Measurements from ENCODE around the gene SLC17A2. TPM values are rescaled to one million over a fixed set of nuclear protein-coding genes. Genes with fewer than 3 reads are reported as not detected.
"Not testable (repeated sequence)": the region's sequence is repeated elsewhere in the genome, so short reads cannot be mapped to it uniquely, and the experiment has no call there.

Gene SLC17A2
- total RNA-seq, 1 donor from 2014 or later: not detected

DNA sequence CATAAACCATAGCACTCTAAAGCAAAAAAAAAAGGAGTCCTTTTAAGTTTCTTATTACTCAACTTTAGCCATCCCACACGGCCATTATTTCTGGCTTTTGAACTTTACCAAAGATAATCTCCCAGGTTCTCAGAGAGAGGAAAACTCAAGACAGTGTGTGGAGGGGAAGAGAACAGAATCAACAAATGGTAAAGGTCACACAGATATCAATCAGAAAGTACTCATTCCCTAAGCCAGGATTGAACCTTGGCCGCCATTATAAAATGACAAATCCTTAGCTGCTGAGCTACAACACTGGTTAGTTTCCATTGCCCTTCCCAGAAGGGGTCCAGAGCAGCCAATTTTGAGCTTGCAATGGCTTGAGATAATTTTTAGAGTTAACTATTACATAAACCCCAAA, 22.0 kb upstream of the SLC17A2 start:
- H3K27ac ChIP-seq (ENCODE audit: low read depth, low read length): no peak overlapping the region
- H3K9me3 ChIP-seq (ENCODE audit: control insufficient read depth in 3 of 3, low read length in 3 of 3): no peaks in the 10 kb centered on the region
- H3K4me1 ChIP-seq (ENCODE audit: control insufficient read depth in 3 of 3, insufficient read depth in 3 of 3, low read length in 3 of 3): no peaks in the 10 kb centered on the region
- H3K9ac ChIP-seq (ENCODE audit: low read depth in 1 of 3, low read length in 3 of 3): no peak overlapping the region
- no peaks in the 10 kb centered on the region for H3K36me3 ChIP-seq (ENCODE audit: control insufficient read depth in 3 of 3, insufficient read depth in 3 of 3, low read length in 3 of 3)
- H3K27me3 ChIP-seq (ENCODE audit: control insufficient read depth in 3 of 3, insufficient read depth in 3 of 3, low read length in 3 of 3): no peaks in the 10 kb centered on the region
- H3K4me3 ChIP-seq (ENCODE audit: low read length in 3 of 3): no peak overlapping the region

DNA sequence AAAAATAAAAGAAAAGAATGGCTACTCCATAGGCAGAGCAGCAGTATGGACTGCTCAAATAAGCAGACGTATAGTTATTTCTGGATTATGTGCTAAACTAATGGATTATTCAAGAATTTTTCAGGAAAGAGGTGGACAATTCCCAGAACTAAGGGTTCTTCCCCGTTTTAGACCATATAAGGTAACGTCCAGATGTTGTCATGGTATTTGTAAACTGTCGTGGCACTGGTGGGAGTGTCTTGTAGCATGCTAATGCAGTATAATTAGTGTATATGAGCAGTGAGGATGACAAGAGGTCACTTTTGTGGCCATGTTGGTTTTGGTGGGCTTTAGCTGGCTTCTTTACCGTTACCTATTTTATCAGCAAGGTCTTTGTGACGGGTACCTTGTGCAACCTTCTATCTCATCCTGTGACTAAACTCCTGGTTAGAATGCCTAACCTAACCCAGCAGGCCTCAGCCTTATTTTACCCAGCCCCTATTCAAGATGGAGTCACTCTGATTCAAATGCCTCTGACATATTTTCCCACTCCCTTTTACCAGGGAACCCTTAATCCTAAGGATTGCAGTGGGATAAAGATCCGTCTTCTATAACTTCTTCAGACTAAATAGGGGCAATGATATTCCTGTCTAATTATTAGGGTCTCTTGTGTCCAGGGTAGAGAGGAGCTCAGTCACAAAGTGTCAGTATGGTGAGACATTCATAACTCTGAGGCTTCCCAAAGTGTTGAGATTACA, 21.0 kb upstream of the SLC17A2 start:
- no peak overlapping the region for H3K9ac ChIP-seq (ENCODE audit: low read depth in 1 of 3, low read length in 3 of 3)
- no peak overlapping the region for H3K4me3 ChIP-seq (ENCODE audit: low read length in 3 of 3)

DNA sequence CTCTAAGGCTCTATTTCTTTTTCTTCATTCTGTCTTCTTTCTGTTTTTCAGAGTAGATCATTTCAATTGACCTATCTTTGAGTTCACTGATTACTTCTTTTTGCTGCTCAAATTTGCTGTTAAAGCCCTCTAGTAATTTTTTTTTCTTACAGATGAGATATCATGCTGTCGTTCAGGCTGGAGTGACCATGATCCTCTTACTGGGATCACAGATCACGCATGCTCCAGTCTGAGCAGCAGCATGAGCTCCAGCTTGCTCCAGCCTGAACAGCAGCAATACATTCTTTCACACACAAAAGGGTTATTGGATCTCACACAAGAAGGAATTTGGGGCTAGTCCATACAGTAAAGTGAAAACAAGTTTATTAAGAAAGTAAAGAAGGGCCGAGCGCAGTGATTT, 19.8 kb upstream of the SLC17A2 start:
- Histone ChIP-seq H3K27ac (ENCODE audit: low read depth, low read length) (no peak overlapping the region), H3K9me3 (ENCODE audit: control insufficient read depth in 3 of 3, low read length in 3 of 3) (no peaks in the 10 kb centered on the region), H3K4me3 (ENCODE audit: low read length in 3 of 3) (no peak overlapping the region), H3K4me1 (ENCODE audit: control insufficient read depth in 3 of 3, insufficient read depth in 3 of 3, low read length in 3 of 3) (no peaks in the 10 kb centered on the region), H3K36me3 (ENCODE audit: control insufficient read depth in 3 of 3, insufficient read depth in 3 of 3, low read length in 3 of 3) (no peaks in the 10 kb centered on the region), H3K9ac (ENCODE audit: low read depth in 1 of 3, low read length in 3 of 3) (no peak overlapping the region), H3K27me3 (ENCODE audit: control insufficient read depth in 3 of 3, insufficient read depth in 3 of 3, low read length in 3 of 3) (no peaks in the 10 kb centered on the region)

More for the DNA sequence above, 21.0 kb upstream of the SLC17A2 start:
- H3K36me3 ChIP-seq (ENCODE audit: control insufficient read depth in 3 of 3, insufficient read depth in 3 of 3, low read length in 3 of 3): no peaks in the 10 kb centered on the region
- no peaks in the 10 kb centered on the region for H3K4me1 ChIP-seq (ENCODE audit: control insufficient read depth in 3 of 3, insufficient read depth in 3 of 3, low read length in 3 of 3)
- H3K27ac ChIP-seq (ENCODE audit: low read depth, low read length): no peak overlapping the region
- no peaks in the 10 kb centered on the region for H3K9me3 ChIP-seq (ENCODE audit: control insufficient read depth in 3 of 3, low read length in 3 of 3)
- no peaks in the 10 kb centered on the region for H3K27me3 ChIP-seq (ENCODE audit: control insufficient read depth in 3 of 3, insufficient read depth in 3 of 3, low read length in 3 of 3)

DNA sequence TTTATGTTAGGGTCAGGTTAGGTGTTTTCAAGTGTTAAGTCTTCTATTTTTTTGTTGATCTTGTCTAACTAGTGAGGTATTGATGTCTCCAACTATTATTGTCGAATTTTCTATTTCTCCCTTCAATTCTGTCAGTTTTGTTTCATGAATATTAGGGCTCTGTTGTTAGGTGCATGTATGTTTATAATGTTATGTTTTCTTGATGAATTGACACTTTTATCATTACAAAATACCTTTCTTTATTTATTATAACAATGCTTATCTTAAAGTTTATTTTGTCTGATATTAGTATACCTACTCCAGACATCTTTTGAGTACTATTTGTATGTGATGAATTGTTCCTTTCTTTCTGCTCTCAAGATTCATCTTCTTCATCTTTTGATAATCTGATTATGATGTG, 19.2 kb upstream of the SLC17A2 start:
- no peaks in the 10 kb centered on the region for H3K9me3 ChIP-seq (ENCODE audit: control insufficient read depth in 3 of 3, low read length in 3 of 3)
- no peaks in the 10 kb centered on the region for H3K36me3 ChIP-seq (ENCODE audit: control insufficient read depth in 3 of 3, insufficient read depth in 3 of 3, low read length in 3 of 3)
- H3K4me1 ChIP-seq (ENCODE audit: control insufficient read depth in 3 of 3, insufficient read depth in 3 of 3, low read length in 3 of 3): no peaks in the 10 kb centered on the region
- no peaks in the 10 kb centered on the region for H3K27me3 ChIP-seq (ENCODE audit: control insufficient read depth in 3 of 3, insufficient read depth in 3 of 3, low read length in 3 of 3)
- no peak overlapping the region for H3K9ac ChIP-seq (ENCODE audit: low read depth in 1 of 3, low read length in 3 of 3)
- no peak overlapping the region for H3K27ac ChIP-seq (ENCODE audit: low read depth, low read length)
- no peak overlapping the region for H3K4me3 ChIP-seq (ENCODE audit: low read length in 3 of 3)

DNA sequence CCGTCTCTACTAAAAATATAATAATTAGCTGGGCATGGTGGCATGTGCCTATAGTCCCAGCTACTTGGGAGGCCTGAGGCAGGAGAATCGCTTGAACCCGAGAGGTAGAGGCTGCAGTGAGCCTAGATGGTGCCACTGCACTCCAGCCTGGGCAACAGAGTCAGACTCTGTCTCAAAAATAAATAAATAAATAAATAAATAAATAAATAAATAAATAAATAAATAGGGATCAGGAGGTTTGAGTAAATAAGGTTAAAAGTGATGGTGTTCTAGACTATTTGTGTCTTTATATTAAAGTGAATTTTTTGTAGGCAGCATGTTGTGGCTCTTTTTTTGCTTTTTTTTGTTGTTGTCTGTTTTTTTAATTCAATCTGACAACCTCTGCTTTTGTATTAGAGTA, 17.0 kb upstream of the SLC17A2 start:
- H3K36me3 ChIP-seq (ENCODE audit: control insufficient read depth in 3 of 3, insufficient read depth in 3 of 3, low read length in 3 of 3); H3K27ac ChIP-seq (ENCODE audit: low read depth, low read length); H3K9ac ChIP-seq (ENCODE audit: low read depth in 1 of 3, low read length in 3 of 3); H3K4me3 ChIP-seq (ENCODE audit: low read length in 3 of 3); H3K9me3 ChIP-seq (ENCODE audit: control insufficient read depth in 3 of 3, low read length in 3 of 3); H3K27me3 ChIP-seq (ENCODE audit: control insufficient read depth in 3 of 3, insufficient read depth in 3 of 3, low read length in 3 of 3); H3K4me1 ChIP-seq (ENCODE audit: control insufficient read depth in 3 of 3, insufficient read depth in 3 of 3, low read length in 3 of 3): not testable (repeated sequence)

- Histone ChIP-seq H3K9ac (ENCODE audit: low read depth in 1 of 3, low read length in 3 of 3) (no peak overlapping the region), H3K4me3 (ENCODE audit: low read length in 3 of 3) (no peak overlapping the region), H3K9me3 (ENCODE audit: control insufficient read depth in 3 of 3, low read length in 3 of 3) (no peaks in the 10 kb centered on the region), H3K27ac (ENCODE audit: low read depth, low read length) (no peak overlapping the region), H3K4me1 (ENCODE audit: control insufficient read depth in 3 of 3, insufficient read depth in 3 of 3, low read length in 3 of 3) (no peaks in the 10 kb centered on the region), H3K36me3 (ENCODE audit: control insufficient read depth in 3 of 3, insufficient read depth in 3 of 3, low read length in 3 of 3) (no peaks in the 10 kb centered on the region), H3K27me3 (ENCODE audit: control insufficient read depth in 3 of 3, insufficient read depth in 3 of 3, low read length in 3 of 3) (no peaks in the 10 kb centered on the region)
Measured at GRCh38 chr6:25946631-25947030, 16.1 kb upstream of the SLC17A2 start.

GRCh38 chr6:25945738-25946137, 15.2 kb upstream of the SLC17A2 start:
- H3K36me3 ChIP-seq (ENCODE audit: control insufficient read depth in 3 of 3, insufficient read depth in 3 of 3, low read length in 3 of 3); H3K4me1 ChIP-seq (ENCODE audit: control insufficient read depth in 3 of 3, insufficient read depth in 3 of 3, low read length in 3 of 3); H3K27ac ChIP-seq (ENCODE audit: low read depth, low read length); H3K9me3 ChIP-seq (ENCODE audit: control insufficient read depth in 3 of 3, low read length in 3 of 3); H3K27me3 ChIP-seq (ENCODE audit: control insufficient read depth in 3 of 3, insufficient read depth in 3 of 3, low read length in 3 of 3); H3K9ac ChIP-seq (ENCODE audit: low read depth in 1 of 3, low read length in 3 of 3); H3K4me3 ChIP-seq (ENCODE audit: low read length in 3 of 3): not testable (repeated sequence)

- Histone ChIP-seq H3K27ac (ENCODE audit: low read depth, low read length) (no peak overlapping the region), H3K27me3 (ENCODE audit: control insufficient read depth in 3 of 3, insufficient read depth in 3 of 3, low read length in 3 of 3) (no peaks in the 10 kb centered on the region), H3K4me1 (ENCODE audit: control insufficient read depth in 3 of 3, insufficient read depth in 3 of 3, low read length in 3 of 3) (no peaks in the 10 kb centered on the region), H3K9me3 (ENCODE audit: control insufficient read depth in 3 of 3, low read length in 3 of 3) (no peaks in the 10 kb centered on the region), H3K9ac (ENCODE audit: low read depth in 1 of 3, low read length in 3 of 3) (no peak overlapping the region), H3K4me3 (ENCODE audit: low read length in 3 of 3) (no peak overlapping the region), H3K36me3 (ENCODE audit: control insufficient read depth in 3 of 3, insufficient read depth in 3 of 3, low read length in 3 of 3) (no peaks in the 10 kb centered on the region)
Measured at GRCh38 chr6:25944688-25945574, 14.4 kb upstream of the SLC17A2 start.

DNA sequence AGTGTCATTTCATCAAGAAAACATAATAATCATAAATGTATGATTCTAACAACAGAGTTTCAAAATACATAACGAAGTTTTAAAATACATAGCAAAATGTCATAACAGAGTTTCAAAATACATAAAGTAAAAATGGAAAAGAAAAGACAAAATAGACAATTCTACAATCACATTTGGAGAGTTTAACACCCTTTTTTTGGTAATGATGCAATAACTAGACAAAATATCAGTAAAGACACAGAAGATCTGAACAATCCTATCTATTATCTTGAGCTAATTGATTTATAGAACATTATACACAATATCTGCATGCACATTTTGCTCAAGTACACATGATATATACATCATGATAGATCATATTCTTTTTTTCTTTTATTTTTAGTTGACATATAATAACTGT, 13.4 kb upstream of the SLC17A2 start:
- no peaks in the 10 kb centered on the region for H3K36me3 ChIP-seq (ENCODE audit: control insufficient read depth in 3 of 3, insufficient read depth in 3 of 3, low read length in 3 of 3)
- H3K4me3 ChIP-seq (ENCODE audit: low read length in 3 of 3): no peak overlapping the region
- no peaks in the 10 kb centered on the region for H3K4me1 ChIP-seq (ENCODE audit: control insufficient read depth in 3 of 3, insufficient read depth in 3 of 3, low read length in 3 of 3)
- no peaks in the 10 kb centered on the region for H3K27me3 ChIP-seq (ENCODE audit: control insufficient read depth in 3 of 3, insufficient read depth in 3 of 3, low read length in 3 of 3)
- H3K9ac ChIP-seq (ENCODE audit: low read depth in 1 of 3, low read length in 3 of 3): no peak overlapping the region
- H3K27ac ChIP-seq (ENCODE audit: low read depth, low read length): no peak overlapping the region
- H3K9me3 ChIP-seq (ENCODE audit: control insufficient read depth in 3 of 3, low read length in 3 of 3): no peaks in the 10 kb centered on the region

DNA sequence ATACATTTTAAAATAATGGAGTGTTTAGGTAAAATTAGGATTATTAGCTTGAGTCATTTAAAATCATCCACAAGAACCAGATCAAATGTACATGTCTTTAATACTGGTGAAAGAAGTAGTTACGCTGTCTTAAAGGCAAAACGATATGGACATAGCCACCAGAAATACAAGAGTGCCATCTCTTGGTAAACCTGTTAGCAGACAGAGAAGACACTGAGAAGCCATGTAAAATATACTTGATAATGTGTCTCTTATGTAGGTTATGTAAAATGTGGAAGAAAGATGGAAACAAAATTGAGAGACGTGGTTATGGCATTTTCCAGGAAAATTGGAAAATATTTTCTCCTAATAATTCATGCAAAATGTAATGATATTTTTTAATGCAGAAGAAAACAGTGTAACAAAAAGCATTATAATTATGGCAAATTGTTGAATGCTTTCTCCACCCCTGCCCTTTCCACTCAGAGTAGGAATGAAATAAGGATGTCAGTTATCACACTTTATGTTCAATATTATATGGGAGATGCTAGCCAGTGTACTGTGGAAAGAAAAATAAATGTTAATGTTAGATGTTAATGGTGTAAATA, 12.2 kb upstream of the SLC17A2 start:
- Histone ChIP-seq H3K9me3 (ENCODE audit: control insufficient read depth in 3 of 3, low read length in 3 of 3) (no peaks in the 10 kb centered on the region), H3K36me3 (ENCODE audit: control insufficient read depth in 3 of 3, insufficient read depth in 3 of 3, low read length in 3 of 3) (no peaks in the 10 kb centered on the region), H3K27me3 (ENCODE audit: control insufficient read depth in 3 of 3, insufficient read depth in 3 of 3, low read length in 3 of 3) (no peaks in the 10 kb centered on the region), H3K27ac (ENCODE audit: low read depth, low read length) (no peak overlapping the region), H3K4me1 (ENCODE audit: control insufficient read depth in 3 of 3, insufficient read depth in 3 of 3, low read length in 3 of 3) (no peaks in the 10 kb centered on the region), H3K4me3 (ENCODE audit: low read length in 3 of 3) (no peak overlapping the region), H3K9ac (ENCODE audit: low read depth in 1 of 3, low read length in 3 of 3) (no peak overlapping the region)

Data from skeletal muscle tissue (tissue), 4 donors.